GM23248 (cell line): ENCODE results near the gene JARID2. TPM values are rescaled to one million over a fixed set of nuclear protein-coding genes. Genes with fewer than 3 reads are reported as not detected.

Experiments
- DNase-seq: peaks from one replicate; pipeline ENCODE4 v3.0.0-alpha.2; 2015
- H2AFZ ChIP-seq: fragments of 200-600 bp; sonication (generic); 2 replicates; pipeline ENCODE4 v1.6.1; 2016; ENCODE audit warnings: antibody characterized with exemption
- H3F3A ChIP-seq: fragments of 200-600 bp; sonication (generic); 2 replicates; pipeline ENCODE4 v1.6.1; 2016; ENCODE audit warnings: mild to moderate bottlenecking, antibody characterized with exemption, mixed run types; ENCODE audit not compliant: insufficient read depth
- H3K27ac ChIP-seq: fragments of 200-600 bp; sonication (generic); 2 replicates; pipeline ENCODE4 v1.5.1; 2016; ENCODE audit warnings: mild to moderate bottlenecking
- H3K27me3 ChIP-seq: fragments of 200-600 bp; sonication (generic); replicated peaks from 2 replicates; pipeline ENCODE4 v1.6.1; 2016; ENCODE audit warnings: mild to moderate bottlenecking; ENCODE audit not compliant: insufficient read depth
- H3K36me3 ChIP-seq: fragments of 200-600 bp; sonication (generic); 2 replicates; pipeline ENCODE4 v1.6.1; 2016; ENCODE audit warnings: low read depth, mild to moderate bottlenecking
- H3K4me1 ChIP-seq: fragments of 200-600 bp; sonication (generic); 2 replicates; pipeline ENCODE4 v1.6.1; 2016; ENCODE audit warnings: mild to moderate bottlenecking; ENCODE audit not compliant: insufficient read depth
- H3K4me2 ChIP-seq: fragments of 200-600 bp; sonication (generic); one replicate; pipeline ENCODE4 v1.6.1; 2016; ENCODE audit warnings: mild to moderate bottlenecking; ENCODE audit not compliant: unreplicated experiment
- H3K4me3 ChIP-seq: fragments of 200-600 bp; sonication (generic); 2 replicates; pipeline ENCODE4 v1.5.1; 2016; ENCODE audit warnings: mild to moderate bottlenecking
- H3K79me2 ChIP-seq: fragments of 200-600 bp; sonication (generic); 2 replicates; pipeline ENCODE4 v1.6.1; 2016; ENCODE audit warnings: mild to moderate bottlenecking; ENCODE audit not compliant: insufficient read depth
- H3K9ac ChIP-seq: fragments of 200-600 bp; sonication (generic); 2 replicates; pipeline ENCODE4 v1.6.1; 2016; ENCODE audit warnings: mild to moderate bottlenecking
- H3K9me2 ChIP-seq: fragments of 200-600 bp; sonication (generic); 2 replicates; pipeline ENCODE4 v1.6.1; 2016; ENCODE audit warnings: mixed run types, mild to moderate bottlenecking, moderate library complexity; ENCODE audit not compliant: insufficient read depth
- H3K9me3 ChIP-seq: fragments of 200-600 bp; sonication (generic); one replicate; pipeline ENCODE4 v1.6.1; 2017; ENCODE audit warnings: low read depth
- H4K20me1 ChIP-seq: fragments of 200-600 bp; sonication (generic); 2 replicates; pipeline ENCODE4 v1.6.0; 2016; ENCODE audit not compliant: insufficient read depth
- EZH2 ChIP-seq: fragments of 200-600 bp; sonication (generic); IDR thresholded peaks from 2 replicates; pipeline ENCODE4 v1.6.1; 2018; ENCODE audit warnings: antibody characterized with exemption, mild to moderate bottlenecking; ENCODE audit not compliant: insufficient read depth, poor library complexity, severe bottlenecking
- EZH2phosphoT487 ChIP-seq: fragments of 200-600 bp; sonication (generic); IDR thresholded peaks from 2 replicates; pipeline ENCODE4 v1.6.1; 2018; ENCODE audit warnings: antibody characterized with exemption, moderate library complexity, mild to moderate bottlenecking, low read depth; ENCODE audit not compliant: insufficient read depth
- WGBS, 2 experiments: methylation state at CpG; one replicate each; pipeline ENCODE4 v1.1.6; 2015 to 2017; ENCODE audit warnings: low lambda C conversion rate in 2 of 2, low coverage in 1 of 2; ENCODE audit errors: missing lambda C conversion rate in 2 of 2; 5-methylcytosine and 5-hydroxymethylcytosine counted together
- in situ Hi-C: fragments of 300-500 bp; cut with MboI; formaldehyde crosslinking; loops from 2 replicates; pipeline ENCODE4 v1.15.0; 2020
- polyA plus RNA-seq: library from polyadenylated mRNA; unstranded; fragments of >200 nt; fragmentation: Nextera tagmentation; extraction: Ambion mirVana; gene quantifications from 2 replicates; pipeline ENCODE4 v1.2.1, GENCODE V29; 2016
- total RNA-seq: library from RNA; depleted of rRNA; stranded (reverse); fragments of >200 nt; shearing (Covaris generic); gene quantifications from 2 replicates; pipeline ENCODE4 v1.2.3, GENCODE V29; 2014

The JARID2 gene
- total and polyA plus RNA-seq, 2 experiments from 2014 or later: 3.9 to 9.3 TPM

GRCh38 chr6:15434823-15435380, 189.0 kb downstream of the JARID2 start:
- 97 to 100% methylated on average over 2 of the region's 2 CpGs for WGBS, 2 experiments

DNA sequence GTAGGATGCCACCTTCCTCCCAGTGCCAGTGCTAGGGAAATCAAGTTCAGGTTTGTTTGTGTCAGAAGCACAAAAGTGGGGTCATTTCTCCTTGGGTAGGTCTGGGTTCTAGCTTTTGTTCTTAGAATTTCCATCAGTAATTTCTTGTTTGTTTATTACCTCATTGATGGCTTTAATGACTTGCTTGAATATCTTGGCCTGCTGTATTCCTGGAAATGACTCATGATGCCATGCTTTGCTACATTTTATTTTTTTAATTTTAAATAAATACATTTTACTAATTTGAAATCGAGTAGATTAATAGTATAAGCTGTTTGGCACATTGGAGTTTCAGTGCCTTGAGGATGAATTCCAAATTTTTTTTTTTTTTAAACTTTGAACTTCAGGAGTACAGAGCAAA, 189.6 kb downstream of the JARID2 start:
- in situ Hi-C loops: no loop called here
- Histone ChIP-seq H3K4me1 (peaks cover 48% of the 10 kb centered on the region), H3K27me3 (no peaks in the 10 kb centered on the region), H3K27ac (no peak overlapping the region), H3K4me2 (no peak overlapping the region), H3F3A (peaks cover 35% of the 10 kb centered on the region), H2AFZ (no peak overlapping the region), H3K9ac (no peak overlapping the region), H3K4me3 (no peak overlapping the region), H4K20me1 (peaks cover 7% of the 10 kb centered on the region; the same call in 1 of the 2 replicates), H3K79me2 (peaks cover 100% of the 10 kb centered on the region), H3K9me3 (no peaks in the 10 kb centered on the region), H3K9me2 (no peaks in the 10 kb centered on the region), H3K36me3 (no peaks in the 10 kb centered on the region)
- TF ChIP-seq EZH2phosphoT487 (no peak), EZH2 (no peak)
- DNase-seq: no peak
- 92 to 93% methylated on average over 1 of the region's 1 CpG for WGBS, 2 experiments

More at GRCh38 chr6:15434823-15435380, 189.0 kb downstream of the JARID2 start:
- H3K4me2 ChIP-seq: no peak overlapping the region
- H3F3A ChIP-seq: peaks cover 40% of the 10 kb centered on the region
- no peaks in the 10 kb centered on the region for H3K9me2 ChIP-seq
- H4K20me1 ChIP-seq: peaks cover 4% of the 10 kb centered on the region; the same call in 1 of the 2 replicates
- no peaks in the 10 kb centered on the region for H3K27me3 ChIP-seq
- no peak for TF ChIP-seq EZH2phosphoT487
- no peak for TF ChIP-seq EZH2
- no peak overlapping the region for H2AFZ ChIP-seq
- in situ Hi-C loops: no loop called here
- peaks cover 100% of the 10 kb centered on the region for H3K79me2 ChIP-seq
- H3K4me3 ChIP-seq: no peak overlapping the region
- H3K9me3 ChIP-seq: no peaks in the 10 kb centered on the region
- no peaks in the 10 kb centered on the region for H3K36me3 ChIP-seq
- H3K4me1 ChIP-seq: peaks cover 49% of the 10 kb centered on the region
- no peak overlapping the region for H3K27ac ChIP-seq
- DNase-seq: no peak
- H3K9ac ChIP-seq: no peak overlapping the region

- no peak overlapping the region for H2AFZ ChIP-seq
- peaks cover 100% of the 10 kb centered on the region for H3K79me2 ChIP-seq
- peaks cover 45% of the 10 kb centered on the region for H3K4me1 ChIP-seq
- DNase-seq: no peak
- peaks cover 7% of the 10 kb centered on the region; the same call in 1 of the 2 replicates for H4K20me1 ChIP-seq
- H3K4me3 ChIP-seq: no peak overlapping the region
- H3K9ac ChIP-seq: no peak overlapping the region
- no peak overlapping the region for H3K27ac ChIP-seq
- H3F3A ChIP-seq: peaks cover 25% of the 10 kb centered on the region
- no peak for TF ChIP-seq EZH2phosphoT487
- TF ChIP-seq EZH2: no peak
- H3K4me2 ChIP-seq: no peak overlapping the region
- in situ Hi-C loops: no loop called here
- no peaks in the 10 kb centered on the region for H3K36me3 ChIP-seq
- no peaks in the 10 kb centered on the region for H3K27me3 ChIP-seq
- no peaks in the 10 kb centered on the region for H3K9me3 ChIP-seq
- whole genome bisulfite sequencing, 2 experiments: 95 to 99% methylated on average over 3 of the region's 3 CpGs
- H3K9me2 ChIP-seq: no peaks in the 10 kb centered on the region
These were observed 190.6 kb downstream of the JARID2 start for GRCh38 chr6:15436451-15436850.

DNA sequence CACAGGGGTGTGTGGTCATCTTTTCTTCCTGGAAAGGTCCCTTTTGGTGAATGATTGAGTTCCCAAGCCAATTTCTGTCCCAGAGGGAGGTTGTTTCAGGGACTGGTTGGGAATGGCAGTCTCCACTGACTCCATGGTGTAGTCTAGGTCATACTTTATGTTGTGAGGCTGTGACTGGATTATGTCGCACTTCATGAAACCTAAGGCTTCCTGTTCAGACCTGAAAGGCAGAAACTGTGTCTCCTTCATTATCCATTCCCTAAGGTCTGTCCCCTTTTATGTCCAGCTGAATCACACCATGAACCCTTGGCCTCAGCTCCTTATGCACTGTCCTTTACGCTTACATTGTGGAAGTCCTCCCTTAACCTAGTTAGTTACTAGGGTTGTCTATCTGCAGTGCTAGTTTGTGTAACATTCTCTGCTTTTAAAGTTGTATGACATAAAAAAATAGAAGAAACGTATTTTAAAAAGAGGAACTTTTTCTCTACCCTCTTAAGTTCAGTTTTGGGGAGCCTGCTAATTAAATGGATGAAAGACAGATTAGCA, 191.3 kb downstream of the JARID2 start:
- H3K36me3 ChIP-seq: no peaks in the 10 kb centered on the region
- no peak for DNase-seq
- peaks cover 100% of the 10 kb centered on the region for H3K79me2 ChIP-seq
- 0 out of 2 replicates have a peak, but pooled peaks cover 7% of the 10 kb centered on the region for H4K20me1 ChIP-seq
- in situ Hi-C loops: no loop called here
- no peak overlapping the region for H3K27ac ChIP-seq
- no peak for TF ChIP-seq EZH2
- no peak for TF ChIP-seq EZH2phosphoT487
- H3K9me2 ChIP-seq: no peaks in the 10 kb centered on the region
- H3K4me1 ChIP-seq: peaks cover 43% of the 10 kb centered on the region
- peaks cover 19% of the 10 kb centered on the region for H3F3A ChIP-seq
- no peak overlapping the region for H3K4me2 ChIP-seq
- H2AFZ ChIP-seq: no peak overlapping the region
- no peaks in the 10 kb centered on the region for H3K27me3 ChIP-seq
- no peak overlapping the region for H3K4me3 ChIP-seq
- H3K9ac ChIP-seq: no peak overlapping the region
- H3K9me3 ChIP-seq: no peaks in the 10 kb centered on the region
- WGBS, 2 experiments: 95 to 98% methylated on average over 3 of the region's 3 CpGs
